HG03095 (cell line): ENCODE measurements around the gene NR1H2.
"Not testable (repeated sequence)": the region's sequence is repeated elsewhere in the genome, so short reads cannot be mapped to it uniquely, and the experiment has no call there.

Source experiments
- ATAC-seq: cut with Tn5 transposase; IDR thresholded peaks from one replicate; pipeline ENCODE4 v1.9.1; 2021; ENCODE audit warnings: moderate library complexity; ENCODE audit not compliant: unreplicated experiment

Gene NR1H2

DNA sequence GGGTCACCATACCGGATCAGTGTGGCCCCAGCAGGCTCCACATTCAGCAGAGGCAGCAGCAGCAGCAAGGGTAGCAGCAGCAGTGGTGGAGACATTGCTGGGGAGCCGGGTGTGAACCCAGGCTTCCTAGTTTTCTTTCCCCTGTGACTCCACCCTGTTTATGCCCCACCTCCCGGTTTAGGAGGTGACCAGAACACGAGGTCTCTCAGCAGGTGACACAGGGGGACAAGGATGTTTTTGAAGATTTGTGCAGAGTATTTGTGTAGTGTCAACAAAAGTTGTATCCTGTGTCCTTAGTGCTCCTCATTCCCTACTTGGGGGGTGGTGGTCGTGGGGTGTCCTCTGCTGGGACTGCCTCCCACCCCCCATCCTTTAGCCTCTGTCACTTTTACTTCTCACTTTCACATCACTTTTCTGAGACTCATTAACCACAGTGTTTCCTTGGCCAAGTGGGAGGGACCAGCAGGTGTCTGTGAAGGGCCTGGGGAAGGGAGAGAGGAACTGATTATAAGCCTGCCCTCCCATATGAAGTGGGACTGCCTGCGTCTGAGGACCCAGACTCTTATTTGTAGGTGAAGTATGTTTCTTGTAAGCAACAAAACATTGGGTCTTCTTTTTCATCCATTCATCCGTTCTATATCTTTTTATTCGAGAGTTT is 31.5 kb upstream of the NR1H2 start:
- no peak for ATAC-seq

DNA sequence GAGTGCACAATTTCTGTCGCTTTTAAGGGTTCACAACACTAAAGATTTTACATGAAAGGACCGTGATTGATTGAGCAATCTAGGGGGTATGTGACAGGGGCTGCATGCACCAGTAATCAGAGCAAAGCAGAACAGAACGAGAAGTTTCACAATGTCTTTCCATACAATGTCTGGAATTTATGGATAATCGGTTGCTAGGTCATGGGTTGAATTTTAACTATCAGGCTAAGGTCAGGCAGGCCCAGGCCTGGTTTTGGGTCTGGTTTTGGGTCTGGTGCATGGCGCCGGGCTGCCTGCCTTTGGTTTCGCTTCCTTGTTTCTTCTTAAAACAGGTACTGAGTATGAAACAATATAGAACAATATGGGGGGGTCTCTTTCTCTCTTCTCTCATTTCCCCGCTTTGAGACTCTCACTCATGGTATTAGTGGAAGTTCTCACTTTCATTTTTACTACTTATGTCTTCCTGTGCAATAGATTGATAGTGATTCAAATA is 29.1 kb upstream of the NR1H2 start:
- not testable (repeated sequence) for ATAC-seq

DNA sequence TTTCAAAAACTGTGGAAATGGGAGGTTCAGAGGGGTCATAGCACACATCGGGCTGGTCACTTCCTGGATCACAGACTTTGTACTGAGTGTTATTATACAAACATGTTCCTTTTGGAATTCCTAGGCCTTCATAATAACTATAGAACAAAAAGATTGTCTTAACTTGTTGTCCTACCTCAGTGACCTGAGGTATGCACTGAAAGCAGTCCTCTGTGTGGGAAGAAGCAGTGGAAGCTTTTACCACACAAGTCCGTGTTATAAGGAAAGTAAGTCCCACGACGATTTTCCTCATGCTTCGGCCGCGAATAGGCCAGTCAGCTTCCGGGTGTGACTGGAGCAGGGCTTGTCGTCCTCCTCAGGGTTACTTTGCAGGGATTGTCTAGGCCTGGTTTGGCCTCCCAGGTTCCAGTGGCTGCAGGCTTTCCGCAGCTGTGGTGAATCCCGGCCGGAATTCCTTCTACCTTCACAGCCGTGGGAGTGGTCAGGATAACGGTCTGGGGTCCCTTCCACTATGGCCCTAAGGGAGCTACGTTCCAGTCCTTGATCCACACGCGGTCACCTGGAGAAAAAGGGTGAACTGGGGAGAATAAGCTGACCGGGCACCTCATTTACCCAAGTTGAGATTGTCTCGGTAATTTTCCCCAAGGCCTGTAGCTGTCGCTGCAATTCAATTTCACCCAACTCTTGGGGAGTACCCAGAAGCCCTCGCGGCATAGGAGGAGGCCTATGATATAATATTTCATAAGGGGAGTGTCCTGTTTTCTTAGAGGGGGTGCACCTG is 26.8 kb upstream of the NR1H2 start:
- no peak for ATAC-seq

DNA sequence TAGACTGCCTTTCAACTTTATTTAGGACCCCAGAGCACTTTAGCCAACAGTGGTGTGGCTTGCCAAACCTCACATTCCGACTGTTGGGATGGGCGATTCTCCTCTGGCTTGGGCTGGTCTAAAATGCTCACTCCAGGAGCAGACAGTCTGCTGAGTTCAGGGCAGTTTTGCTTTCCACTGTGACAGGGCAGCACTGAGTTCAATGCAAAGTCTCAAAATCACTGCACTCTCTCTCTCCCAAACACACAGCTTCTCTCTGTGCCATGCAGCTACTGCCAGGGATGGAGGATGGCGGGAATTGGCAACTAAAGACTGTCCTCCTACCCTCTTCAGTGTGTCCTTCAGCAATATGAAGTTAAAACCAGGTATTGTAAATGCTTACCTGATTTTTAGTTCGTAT is 24.0 kb upstream of the NR1H2 start:
- ATAC-seq, result no peak

DNA sequence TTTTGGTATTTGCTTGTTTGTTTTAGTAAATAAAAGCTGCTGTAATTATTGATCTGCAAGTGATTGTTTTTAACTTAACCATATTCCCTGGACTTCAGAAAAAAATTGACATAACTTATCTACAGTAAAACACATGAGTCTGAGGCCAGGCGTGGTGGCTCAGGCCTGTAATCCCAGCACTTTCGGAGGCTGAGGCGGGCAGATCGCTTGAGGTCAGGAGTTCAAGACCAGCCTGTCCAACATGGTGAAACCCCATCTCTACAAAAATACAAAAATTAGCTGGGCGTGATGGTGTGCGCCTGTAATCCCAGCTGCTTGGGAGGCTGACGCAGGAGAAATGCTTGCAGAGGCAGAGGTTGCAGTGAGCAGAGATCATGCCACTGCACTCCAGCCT is 22.8 kb upstream of the NR1H2 start:
- ATAC-seq, result not testable (repeated sequence)

DNA sequence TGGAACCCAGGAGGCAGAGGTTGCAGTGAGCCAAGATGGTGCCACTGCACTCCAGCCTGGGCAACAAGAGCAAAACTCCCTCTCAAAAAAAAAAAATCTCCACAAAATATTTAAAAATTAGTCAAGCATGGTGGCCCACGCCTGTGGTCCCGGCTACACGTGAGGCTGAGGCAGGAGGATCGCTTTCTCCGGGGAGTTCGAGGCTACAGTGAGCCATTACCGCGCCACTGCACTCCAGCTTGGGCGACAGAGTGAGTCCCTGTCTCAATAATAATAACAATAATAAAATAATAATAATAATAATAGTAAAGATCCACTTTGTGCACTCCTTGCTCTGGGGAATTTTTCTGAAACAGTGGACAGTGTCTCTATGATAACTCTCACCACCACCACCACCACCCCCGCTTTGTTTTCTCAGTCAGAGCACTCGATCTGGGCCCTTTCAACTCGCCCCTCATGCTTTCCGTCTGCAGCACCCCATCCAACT is 19.5 kb upstream of the NR1H2 start:
- no peak for ATAC-seq

DNA sequence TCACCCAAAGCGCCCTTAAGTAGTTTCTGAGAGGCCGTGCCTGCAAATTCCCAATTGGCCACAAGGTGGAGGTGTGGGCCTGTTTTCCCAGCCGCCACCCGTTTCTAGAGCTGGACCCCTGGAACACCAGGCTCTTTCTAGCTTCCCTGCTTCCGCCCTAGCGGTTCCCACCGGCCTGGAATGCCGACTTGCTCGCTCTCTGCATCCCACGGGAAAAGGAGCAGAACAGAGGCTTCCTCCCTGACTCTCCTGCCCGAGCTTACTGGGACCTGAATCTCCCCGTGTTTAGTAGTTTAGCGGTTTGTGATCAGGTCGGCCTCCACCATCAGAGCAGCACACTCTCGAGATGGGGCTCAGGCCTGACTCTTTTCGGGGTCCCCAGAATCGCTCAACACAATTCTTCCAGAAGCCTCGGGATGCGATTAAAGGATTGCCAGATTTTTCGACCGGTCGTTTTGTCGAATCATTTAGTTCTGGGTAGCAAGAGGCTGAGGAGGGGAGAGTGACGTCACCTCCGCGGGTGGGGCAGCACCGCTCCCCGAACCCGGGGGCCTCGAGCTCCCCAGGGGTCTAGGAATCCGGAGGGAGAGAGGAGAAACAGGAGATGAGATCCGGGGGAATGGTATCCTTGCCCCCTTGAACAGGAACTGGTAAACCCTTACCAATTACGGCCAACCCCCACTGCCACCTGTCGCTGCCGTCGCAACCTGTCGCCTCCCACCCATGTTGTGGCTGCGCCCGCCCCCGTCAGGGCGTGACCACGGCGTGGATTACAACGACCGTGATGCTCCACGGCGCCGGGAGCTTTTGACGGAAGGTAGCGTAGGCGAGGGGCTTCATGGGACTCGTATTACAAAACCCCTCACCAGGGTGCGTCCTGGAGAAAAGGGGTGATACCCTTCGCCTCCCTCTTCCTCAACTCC is 18.8 kb upstream of the NR1H2 start:
- ATAC-seq, result no peak

DNA sequence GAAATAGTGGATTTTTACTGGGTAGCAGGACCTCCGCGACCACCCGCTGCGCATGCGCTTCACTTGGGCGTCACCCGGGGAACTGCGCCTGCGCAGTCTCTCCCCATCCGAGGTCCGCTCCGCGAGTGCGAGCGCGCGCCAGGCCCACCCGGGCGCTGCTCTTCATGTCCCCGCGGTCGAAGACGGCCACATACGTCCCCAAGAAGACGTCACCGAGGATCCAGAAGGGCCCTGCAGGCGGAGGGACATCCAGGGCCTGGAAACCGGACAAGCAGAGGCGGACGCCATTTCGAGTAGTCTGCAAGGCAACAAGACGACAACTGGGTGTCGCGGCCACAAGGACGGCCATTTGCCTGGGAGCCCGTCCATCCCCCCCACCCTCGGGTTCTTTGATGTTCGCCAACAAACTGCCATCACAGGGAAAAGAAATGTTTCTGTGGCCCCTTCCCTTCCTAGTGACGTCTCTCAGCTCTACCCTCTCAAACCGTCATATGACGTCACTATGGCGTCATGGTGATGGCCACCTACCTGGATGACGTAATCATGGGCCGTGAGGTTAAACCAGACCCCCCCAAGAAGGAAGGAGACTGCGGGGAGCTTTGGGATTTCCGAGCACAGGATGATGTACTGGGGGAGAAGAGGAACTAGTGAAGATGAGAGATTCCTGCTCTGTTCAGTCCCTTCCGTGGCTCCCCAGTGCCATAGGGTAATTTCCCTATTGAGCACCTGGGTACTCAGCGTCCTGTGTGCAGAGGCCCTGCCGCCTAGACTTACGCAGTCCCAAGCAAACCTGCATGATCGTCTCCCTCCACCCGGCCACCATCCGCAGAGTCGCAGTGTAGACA is 17.6 kb upstream of the NR1H2 start:
- no peak for ATAC-seq

DNA sequence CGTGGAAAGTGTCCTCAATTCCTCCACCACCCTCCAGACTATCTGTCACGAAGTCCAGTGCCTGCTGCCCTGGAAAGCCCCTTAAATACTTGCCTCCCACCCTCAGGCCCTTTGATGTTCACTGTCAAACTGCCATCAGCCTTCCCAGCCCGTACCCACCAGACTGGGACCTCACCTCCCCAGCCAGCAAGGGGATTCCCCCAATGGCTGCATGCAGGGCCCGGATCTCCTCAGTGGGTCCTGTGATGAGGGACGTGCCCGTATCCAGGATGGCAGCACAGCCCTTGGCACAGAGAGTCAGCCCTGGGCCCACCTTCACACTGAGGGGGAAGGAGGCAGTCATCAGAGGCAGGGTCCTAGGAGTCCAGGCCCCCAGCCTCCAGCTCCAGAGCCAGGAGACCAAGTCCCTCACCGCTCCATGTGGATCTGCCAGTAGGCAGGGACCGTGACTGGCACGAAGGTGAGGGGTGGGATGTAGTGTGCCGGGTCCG is 16.9 kb upstream of the NR1H2 start:
- ATAC-seq, result no peak

DNA sequence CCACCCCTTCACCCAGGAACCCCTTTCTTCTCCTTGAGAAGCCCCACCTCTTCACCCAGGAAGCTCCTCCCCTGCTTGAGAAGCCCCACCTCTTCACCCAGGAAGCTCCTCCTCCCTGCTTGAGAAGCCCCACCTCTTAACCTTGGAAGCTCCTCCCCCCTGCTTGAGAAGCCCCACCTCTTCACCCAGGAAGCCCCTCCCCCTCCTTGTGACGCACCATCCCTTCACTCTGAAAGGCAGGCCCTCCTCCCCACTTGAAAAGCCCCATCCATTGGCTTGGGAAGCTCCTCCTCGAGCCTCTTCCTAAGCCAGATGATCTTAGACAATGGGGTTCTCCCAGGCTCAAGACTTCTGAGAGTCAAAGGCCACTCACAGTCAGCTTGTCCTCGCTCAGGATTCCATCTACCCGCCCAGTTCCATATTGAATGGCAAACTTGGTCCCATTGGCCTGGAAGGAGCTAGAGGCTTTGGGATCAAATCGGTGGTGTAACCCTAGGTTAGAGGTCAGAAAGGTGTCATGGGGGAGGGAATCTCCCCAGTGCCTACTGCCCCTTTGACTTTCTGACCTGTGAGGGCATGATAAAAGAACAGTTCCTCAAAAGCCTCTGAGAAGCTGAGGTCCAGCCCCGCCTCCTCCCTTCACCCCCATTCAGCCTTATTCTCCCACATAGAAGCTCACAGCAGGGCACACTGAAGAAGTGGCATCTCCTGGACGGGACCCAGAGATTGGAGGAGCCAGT is 14.8 kb upstream of the NR1H2 start:
- ATAC-seq, result no peak

DNA sequence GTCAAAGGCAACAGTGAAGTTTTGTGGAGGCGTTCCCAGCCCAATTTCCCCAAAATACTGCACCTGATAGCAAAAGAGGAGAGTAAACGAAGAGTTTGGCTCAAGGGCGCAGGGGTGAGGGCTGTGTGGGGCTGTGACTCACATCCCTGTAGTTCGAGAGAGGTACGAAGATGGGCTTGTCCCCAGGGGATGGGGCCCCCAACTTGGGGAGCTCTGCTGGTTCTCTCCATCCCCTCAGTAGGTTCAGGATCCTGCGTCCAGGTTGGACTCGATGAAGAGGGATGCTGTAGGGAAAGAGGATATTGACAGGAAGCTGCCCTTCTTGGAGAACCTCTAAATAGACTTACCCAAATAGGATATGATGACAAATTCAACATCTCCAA is 14.2 kb upstream of the NR1H2 start:
- ATAC-seq, result no peak

DNA sequence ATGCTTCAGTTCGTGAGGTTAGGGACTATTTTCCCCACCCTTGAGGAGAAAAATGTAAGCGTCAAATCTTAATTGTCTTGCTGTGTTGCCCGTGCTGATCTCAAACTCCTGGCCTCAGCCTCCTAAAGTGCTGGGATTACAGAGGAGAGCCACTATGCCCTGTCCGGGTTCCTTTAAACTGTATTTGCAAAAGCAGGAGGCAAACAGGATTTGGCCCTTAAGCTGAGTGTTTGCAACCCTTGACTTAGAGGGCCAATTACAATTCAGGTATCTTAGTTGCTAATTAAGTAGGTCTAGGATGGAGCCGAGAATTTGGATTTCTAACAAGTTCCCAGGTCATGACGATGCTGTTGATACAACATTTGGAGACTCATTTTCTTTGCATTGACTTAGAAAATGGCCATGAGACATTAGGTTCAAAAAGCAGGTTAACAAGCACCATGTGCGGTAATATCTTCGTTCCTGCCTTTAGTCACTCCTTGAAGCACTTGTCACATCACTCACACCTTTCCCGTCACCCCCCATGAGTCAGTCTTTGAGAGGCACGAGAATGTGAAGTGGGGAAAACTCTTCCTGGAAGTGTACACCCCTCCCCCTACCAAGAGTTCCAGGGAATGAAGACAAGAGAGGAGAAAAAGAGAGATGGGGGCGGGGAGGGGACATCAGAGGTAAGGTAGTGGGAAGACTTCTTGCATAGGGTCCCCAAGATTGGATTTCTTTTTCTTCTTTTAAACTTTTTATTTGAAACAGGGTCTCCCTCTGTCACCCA is 13.4 kb upstream of the NR1H2 start:
- no peak for ATAC-seq

DNA sequence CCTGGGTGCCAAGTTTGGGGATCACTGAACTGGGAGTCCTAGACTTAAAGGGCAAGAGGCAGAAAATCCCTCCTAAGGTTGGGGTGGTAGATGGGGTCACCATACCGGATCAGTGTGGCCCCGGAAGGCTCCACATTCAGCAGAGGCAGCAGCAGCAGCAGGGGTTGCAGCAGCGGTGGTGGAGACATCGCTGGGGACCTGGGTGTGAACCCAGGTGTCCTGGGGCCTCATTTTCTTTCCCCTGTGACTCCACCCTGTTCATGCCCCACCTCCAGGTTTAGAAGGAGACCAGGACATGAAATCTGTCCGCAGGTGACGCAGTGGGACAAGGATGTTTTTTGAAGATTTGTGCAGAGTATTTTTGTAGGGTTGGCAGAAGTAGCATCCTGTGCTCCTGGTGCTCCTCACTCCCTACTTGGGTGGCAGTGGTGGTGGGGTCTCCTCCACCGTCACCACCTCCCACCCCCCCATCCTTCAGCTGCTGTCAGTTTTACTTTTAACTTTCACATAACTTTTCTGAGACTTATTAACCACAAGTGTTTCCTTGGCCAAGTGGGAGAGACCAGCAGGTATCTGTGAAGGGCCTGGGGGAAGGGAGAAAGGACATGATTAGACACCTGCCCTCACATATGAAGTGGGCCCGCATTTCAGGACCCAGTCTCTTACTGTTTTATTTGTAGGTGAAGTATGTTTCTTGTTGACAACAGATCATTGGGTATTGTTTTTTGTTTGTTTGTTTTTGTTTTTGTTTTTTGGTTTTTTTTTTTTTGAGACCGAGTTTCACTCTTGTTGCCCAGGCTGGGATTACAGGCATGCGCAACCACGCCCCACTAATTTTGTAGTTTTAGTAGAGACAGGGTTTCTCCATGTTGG is 10.6 kb upstream of the NR1H2 start, which contains the start of gene NAPSA:
TSS of gene NAPSA (minus strand) at position 206 of the 873 bp plus-strand sequence. CDS start at position 188, 18 bp downstream.
- no peak for ATAC-seq

DNA sequence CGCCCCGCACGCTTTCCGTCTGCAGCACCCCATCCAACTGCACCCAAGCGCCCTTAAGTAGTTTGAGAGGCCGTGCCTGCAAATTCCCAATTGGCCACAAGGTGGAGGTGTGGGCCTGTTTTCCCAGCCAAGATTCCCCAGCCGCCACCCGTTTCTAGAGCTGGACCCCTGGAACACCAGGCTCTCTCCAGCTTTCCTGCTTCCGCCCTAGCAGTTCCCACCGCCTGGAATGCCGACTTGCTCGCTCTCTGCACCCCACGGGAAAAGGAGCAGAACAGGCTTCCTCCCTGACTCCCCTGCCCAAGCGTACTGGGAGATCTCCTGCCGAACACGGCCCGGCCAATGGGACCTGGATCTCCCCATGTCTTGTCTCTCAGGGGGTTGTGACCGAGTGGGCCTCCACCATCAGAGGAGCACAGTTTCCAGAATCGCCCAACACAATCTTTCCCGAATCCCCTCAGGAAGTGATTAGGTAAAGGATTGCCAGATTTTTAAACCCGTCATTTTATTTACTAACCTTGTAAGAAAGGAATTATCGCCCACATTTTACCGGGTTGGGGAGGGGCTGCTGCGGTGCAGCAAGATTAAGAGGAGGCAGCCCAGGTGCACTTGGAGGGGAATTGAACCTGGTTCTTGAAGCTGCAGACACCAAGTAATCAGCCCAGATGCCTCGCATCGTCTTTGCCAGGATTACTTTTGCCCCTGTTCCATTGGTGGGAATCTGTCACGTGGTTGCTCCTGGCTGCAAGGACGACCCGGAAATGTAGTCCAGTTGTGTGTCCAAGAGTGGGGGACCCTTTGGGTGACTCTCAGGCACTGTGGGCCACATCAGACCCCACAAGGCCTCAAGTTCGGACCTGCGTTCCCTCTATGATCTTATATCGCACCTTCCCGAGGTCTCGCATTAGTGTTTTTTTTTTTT is 7.3 kb upstream of the NR1H2 start:
- peak; percentile 45 for ATAC-seq

DNA sequence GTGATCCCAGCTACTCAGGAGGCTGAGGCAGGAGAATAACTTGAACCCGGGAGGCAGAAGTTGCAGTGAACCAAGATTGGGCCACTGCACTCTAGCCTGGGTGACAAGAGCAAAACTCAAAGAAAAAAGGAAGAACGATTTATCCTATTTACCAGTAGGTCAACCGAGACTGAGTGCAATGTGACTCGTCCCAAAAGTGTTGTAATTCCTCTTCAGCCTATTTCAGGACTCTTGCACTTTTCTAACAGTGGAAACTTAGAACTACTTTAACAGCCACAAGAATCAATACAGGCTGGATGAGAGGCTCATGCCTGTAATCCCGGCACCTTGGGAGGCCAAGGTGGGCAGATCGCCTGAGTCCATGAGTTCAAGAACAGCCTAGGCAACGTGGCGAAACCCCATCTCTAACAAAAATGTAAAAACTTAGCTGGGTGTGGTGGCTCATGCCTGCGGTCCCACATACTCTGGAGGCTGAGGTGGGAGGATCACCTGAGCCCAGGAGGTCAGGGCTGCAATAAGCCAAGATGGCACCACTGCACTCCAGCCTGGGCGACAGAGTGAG is 4.3 kb upstream of the NR1H2 start:
- no peak for ATAC-seq

DNA sequence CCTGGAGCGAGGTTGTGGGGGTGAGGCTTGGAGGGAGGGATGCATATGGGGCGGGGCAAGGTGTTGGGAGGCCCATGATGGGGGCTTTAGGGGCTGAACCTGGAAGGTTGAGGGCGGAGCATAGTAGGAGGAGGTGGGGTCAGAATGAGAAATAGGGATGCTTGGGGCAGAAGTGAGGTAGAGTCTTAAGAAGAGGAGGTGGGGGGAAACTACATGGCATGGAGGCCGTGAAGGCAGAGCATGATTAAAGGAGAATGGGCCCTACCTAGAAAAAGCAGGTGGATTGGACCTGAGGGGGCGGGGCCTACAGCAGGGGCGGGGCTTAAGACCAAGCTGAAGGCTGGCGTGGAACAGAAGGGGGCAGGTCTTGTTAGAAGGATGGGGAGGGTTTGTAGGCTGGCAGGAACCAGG is 799 bp downstream of the NR1H2 start:
- no peak for ATAC-seq
